Transverse colon (tissue), 4 donors: Measurements from ENCODE around the gene LILRA5.
A peak's percentile ranks its signal among the peaks of the same experiment; 100 is the strongest.
"Not testable (repeated sequence)": the region's sequence is repeated elsewhere in the genome, so short reads cannot be mapped to it uniquely, and the experiment has no call there.

Experiments
- EP300 ChIP-seq: sonication (generic); formaldehyde crosslinking; IDR thresholded peaks from one replicate; pipeline ENCODE4 v1.6.1; 2017; ENCODE audit warnings: antibody characterized with exemption, low read depth
- POLR2A ChIP-seq: fragments of 450-650 bp; IDR thresholded peaks from one replicate; pipeline ENCODE4 v1.6.1; 2016; ENCODE audit warnings: antibody characterized with exemption, mild to moderate bottlenecking, moderate library complexity
- POLR2AphosphoS5 ChIP-seq, 3 donors: sonication (generic); formaldehyde crosslinking; IDR thresholded peaks; one replicate each; pipeline ENCODE4 v1.6.1; 2016; ENCODE audit warnings: antibody characterized with exemption in 3 of 3
- TF ChIP-seq, protein P1 (sequence below), 5 experiments: fragments of 200-600 bp in 3 of 5; fragments of 450-650 bp in 2 of 5; sonication (generic) in 3 of 5; IDR thresholded peaks; 1 replicate in 2 of 5; 2 replicates in 3 of 5; pipeline ENCODE4 v1.5.1; 2016 to 2017; ENCODE audit warnings: antibody characterized with exemption in 5 of 5, inconsistent platforms in 3 of 5, mild to moderate bottlenecking in 2 of 5, moderate library complexity in 1 of 5

DNA sequence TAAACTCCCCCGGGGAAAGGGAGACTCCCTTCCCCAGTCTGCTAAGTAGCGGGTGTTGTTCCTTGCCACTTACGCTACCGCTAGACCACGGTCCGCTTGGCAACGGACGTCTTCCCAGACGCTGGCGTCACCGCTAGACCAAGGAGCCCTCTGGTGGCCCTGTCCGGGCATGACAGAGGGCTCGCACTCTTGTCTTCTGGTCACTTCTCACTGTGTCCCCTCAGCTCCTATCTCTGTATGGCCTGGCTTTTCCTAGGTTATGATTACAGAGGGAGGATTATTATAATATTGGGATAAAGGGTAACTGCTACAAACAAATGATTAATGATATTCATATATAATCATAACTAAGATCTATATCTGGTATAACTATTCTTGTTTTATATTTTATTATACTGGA lies 10.0 kb upstream of the LILRA5 start:
- TF ChIP-seq EP300; POLR2AphosphoS5 (IDR thresholded peaks at IDR 0.05); POLR2A: not testable (repeated sequence)
- TF ChIP-seq, protein P1, sequence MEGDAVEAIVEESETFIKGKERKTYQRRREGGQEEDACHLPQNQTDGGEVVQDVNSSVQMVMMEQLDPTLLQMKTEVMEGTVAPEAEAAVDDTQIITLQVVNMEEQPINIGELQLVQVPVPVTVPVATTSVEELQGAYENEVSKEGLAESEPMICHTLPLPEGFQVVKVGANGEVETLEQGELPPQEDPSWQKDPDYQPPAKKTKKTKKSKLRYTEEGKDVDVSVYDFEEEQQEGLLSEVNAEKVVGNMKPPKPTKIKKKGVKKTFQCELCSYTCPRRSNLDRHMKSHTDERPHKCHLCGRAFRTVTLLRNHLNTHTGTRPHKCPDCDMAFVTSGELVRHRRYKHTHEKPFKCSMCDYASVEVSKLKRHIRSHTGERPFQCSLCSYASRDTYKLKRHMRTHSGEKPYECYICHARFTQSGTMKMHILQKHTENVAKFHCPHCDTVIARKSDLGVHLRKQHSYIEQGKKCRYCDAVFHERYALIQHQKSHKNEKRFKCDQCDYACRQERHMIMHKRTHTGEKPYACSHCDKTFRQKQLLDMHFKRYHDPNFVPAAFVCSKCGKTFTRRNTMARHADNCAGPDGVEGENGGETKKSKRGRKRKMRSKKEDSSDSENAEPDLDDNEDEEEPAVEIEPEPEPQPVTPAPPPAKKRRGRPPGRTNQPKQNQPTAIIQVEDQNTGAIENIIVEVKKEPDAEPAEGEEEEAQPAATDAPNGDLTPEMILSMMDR (IDR thresholded peaks at IDR 0.05) = peak in 1 of 5 experiments; percentile 15
